ENCODE data around the gene SOST. TPM values are rescaled to one million over a fixed set of nuclear protein-coding genes. Genes with fewer than 3 reads are reported as not detected.

The SOST gene
- total RNA-seq, 1 donor from 2014 or later, result not detected

DNA sequence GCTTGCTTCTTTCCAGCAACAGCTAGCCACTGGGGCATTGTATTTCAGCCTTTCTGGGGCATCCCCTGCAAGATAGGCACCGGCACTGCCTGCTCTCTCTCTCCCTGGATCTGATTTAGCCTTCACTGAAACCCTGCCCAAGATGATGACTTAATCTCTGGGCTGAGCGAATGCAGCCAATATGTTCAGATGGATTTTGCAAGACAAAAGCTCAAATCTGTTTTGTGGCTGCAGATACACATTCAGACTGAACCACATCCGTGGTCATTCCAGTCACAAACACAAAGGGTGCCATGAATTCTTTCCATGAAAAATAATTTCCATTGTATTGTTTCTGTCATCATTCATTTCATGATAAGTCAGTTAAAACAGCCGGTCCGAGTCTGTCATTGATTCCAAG, 24.2 kb downstream of the SOST start:
- H3K4me3 ChIP-seq, result no peak overlapping the region
- TF ChIP-seq, protein P1, sequence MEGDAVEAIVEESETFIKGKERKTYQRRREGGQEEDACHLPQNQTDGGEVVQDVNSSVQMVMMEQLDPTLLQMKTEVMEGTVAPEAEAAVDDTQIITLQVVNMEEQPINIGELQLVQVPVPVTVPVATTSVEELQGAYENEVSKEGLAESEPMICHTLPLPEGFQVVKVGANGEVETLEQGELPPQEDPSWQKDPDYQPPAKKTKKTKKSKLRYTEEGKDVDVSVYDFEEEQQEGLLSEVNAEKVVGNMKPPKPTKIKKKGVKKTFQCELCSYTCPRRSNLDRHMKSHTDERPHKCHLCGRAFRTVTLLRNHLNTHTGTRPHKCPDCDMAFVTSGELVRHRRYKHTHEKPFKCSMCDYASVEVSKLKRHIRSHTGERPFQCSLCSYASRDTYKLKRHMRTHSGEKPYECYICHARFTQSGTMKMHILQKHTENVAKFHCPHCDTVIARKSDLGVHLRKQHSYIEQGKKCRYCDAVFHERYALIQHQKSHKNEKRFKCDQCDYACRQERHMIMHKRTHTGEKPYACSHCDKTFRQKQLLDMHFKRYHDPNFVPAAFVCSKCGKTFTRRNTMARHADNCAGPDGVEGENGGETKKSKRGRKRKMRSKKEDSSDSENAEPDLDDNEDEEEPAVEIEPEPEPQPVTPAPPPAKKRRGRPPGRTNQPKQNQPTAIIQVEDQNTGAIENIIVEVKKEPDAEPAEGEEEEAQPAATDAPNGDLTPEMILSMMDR (IDR thresholded peaks at IDR 0.05), result no peak
- no peak for TF ChIP-seq POLR2AphosphoS5 (IDR thresholded peaks at IDR 0.05; ENCODE audit: insufficient read depth in 1 of 2, low read depth in 1 of 2)
- TF ChIP-seq POLR2A (IDR thresholded peaks at IDR 0.05), result no peak
- intact Hi-C loops (cut with DNase I), result no loop called here

DNA sequence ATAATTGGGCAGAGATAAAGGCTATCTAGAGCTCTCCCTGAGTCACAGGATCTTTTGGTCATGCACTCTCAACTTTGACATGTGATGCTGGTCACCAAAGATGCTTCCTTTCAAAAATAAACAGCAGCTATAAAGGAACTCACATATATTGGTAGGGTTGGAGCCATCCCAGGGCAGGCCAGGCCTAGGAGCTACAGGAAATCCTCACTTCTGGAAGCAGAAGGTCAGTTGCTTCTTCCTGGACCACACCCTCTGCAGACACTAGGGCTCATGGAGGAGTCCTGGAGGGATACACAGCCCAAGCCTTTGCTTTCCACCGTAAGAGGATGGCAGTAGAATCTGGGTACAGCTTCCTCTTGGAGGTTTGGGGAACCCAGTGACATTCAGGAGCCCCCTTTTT, 24.6 kb downstream of the SOST start:
- Histone ChIP-seq H3K4me1 (no peaks in the 10 kb centered on the region), H3K4me3 (no peak overlapping the region), H3K27me3 (no peaks in the 10 kb centered on the region), H3K9me3 (no peaks in the 10 kb centered on the region), H3K27ac (no peak overlapping the region), H3K36me3 (no peaks in the 10 kb centered on the region)
- TF ChIP-seq POLR2A (IDR thresholded peaks at IDR 0.05), result no peak
- TF ChIP-seq, protein P1 (IDR thresholded peaks at IDR 0.05), result no peak
- no peak for TF ChIP-seq POLR2AphosphoS5 (IDR thresholded peaks at IDR 0.05; ENCODE audit: insufficient read depth in 1 of 2, low read depth in 1 of 2)
- intact Hi-C loops (cut with DNase I), result no loop called here
- DNase-seq (ENCODE audit: extremely low spot score in 2 of 2), result no peak

More for the DNA sequence above, 24.2 kb downstream of the SOST start:
- H3K27ac ChIP-seq, result no peak overlapping the region
- no peaks in the 10 kb centered on the region for H3K9me3 ChIP-seq
- H3K36me3 ChIP-seq, result no peaks in the 10 kb centered on the region
- H3K4me1 ChIP-seq, result no peaks in the 10 kb centered on the region
- no peak for DNase-seq (ENCODE audit: extremely low spot score in 2 of 2)
- no peaks in the 10 kb centered on the region for H3K27me3 ChIP-seq

DNA sequence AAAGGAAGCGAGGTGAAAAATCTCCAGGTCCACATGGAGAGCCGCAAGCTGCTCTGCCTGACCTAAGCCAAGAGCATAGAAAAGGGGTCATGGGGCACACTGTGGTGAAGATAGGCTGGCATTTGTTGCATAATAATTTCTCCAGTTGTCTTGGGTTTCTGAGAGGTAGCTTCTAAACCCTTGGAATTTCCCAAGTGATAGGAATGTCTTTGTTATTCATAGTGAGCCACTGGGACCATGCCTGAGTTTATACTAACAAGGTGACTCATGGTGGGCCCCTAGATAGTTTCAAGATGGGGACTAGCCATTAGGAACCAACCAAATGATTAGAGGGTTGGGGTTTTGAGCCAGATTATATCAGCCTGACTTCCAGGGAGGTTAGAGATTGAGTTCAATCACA, 25.6 kb downstream of the SOST start:
- intact Hi-C loops (cut with DNase I), result no loop called here
- TF ChIP-seq, protein P1 (IDR thresholded peaks at IDR 0.05), result no peak
- TF ChIP-seq POLR2AphosphoS5 (IDR thresholded peaks at IDR 0.05; ENCODE audit: insufficient read depth in 1 of 2, low read depth in 1 of 2), result no peak
- no peak for TF ChIP-seq POLR2A (IDR thresholded peaks at IDR 0.05)
- Histone ChIP-seq H3K36me3 (no peaks in the 10 kb centered on the region), H3K4me1 (no peaks in the 10 kb centered on the region), H3K4me3 (no peak overlapping the region), H3K27ac (no peak overlapping the region), H3K27me3 (no peaks in the 10 kb centered on the region), H3K9me3 (no peaks in the 10 kb centered on the region)
- no peak for DNase-seq (ENCODE audit: extremely low spot score in 2 of 2)

DNA sequence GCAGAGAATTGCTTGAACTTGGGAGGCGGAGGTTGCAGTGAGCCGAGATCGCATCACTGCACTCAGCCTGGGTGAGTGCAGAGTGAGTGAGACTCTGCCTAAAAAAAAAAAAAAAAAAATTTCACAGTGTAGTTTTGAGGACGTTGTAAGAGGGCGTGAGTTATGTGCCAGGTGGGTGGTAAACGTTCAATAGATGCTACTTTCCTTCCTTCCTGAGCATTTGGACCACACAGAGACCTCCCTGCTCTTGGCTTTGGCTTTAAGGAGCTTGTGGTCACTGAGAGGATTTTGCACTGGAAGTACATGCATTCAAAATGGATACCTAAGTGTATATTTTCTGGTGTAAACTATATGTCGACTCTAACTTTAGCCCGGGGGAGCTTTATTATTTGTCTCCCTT, 30.5 kb downstream of the SOST start:
- TF ChIP-seq POLR2A (IDR thresholded peaks at IDR 0.05), result no peak
- TF ChIP-seq, protein P1 (IDR thresholded peaks at IDR 0.05), result no peak
- H3K9me3 ChIP-seq, result no peaks in the 10 kb centered on the region
- no peaks in the 10 kb centered on the region for H3K4me1 ChIP-seq
- H3K27me3 ChIP-seq, result no peaks in the 10 kb centered on the region
- no peak overlapping the region for H3K4me3 ChIP-seq
- H3K36me3 ChIP-seq, result no peaks in the 10 kb centered on the region
- H3K27ac ChIP-seq, result no peak overlapping the region
- intact Hi-C loops (cut with DNase I), result no loop called here
- no peak for DNase-seq (ENCODE audit: extremely low spot score in 2 of 2)

DNA sequence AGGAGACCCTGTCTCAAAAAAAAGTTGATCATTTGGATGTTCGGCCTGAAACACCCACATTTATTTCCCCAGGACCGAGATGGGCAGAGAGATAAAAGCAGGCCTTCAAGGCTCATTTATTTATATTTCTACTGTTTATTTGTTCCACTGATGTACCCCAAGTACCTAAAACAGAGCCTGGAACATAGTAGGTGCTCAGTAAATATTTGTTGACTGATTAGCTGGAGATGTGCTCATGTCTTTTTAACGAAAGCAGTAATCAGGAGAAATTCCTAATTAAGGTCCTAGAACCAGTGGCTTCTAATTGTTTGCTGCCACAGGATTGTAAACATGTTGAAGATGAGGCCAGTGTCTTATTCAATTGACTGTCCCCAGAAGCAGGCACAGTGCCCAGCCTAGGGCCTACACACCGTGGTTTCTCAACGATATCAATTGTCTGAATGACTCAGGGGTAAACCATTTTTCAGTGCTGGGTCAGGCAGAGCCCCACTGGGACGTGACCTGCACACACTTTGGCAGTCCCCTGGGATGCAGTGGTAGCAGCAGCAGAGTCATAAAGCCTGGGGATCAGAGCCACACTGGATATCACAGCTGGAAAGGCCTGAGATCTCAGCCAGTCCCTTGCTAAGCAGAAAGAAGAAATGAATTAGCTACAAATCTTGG, 34.8 kb downstream of the SOST start:
- no peaks in the 10 kb centered on the region for H3K27me3 ChIP-seq
- H3K27ac ChIP-seq, result no peak overlapping the region
- H3K4me3 ChIP-seq, result no peak overlapping the region
- DNase-seq (ENCODE audit: extremely low spot score in 2 of 2), result no peak
- H3K36me3 ChIP-seq, result no peaks in the 10 kb centered on the region
- no peaks in the 10 kb centered on the region for H3K9me3 ChIP-seq
- peaks cover 13% of the 10 kb centered on the region for H3K4me1 ChIP-seq
- TF ChIP-seq POLR2AphosphoS5 (IDR thresholded peaks at IDR 0.05; ENCODE audit: insufficient read depth in 1 of 2, low read depth in 1 of 2) (no peak), POLR2A (IDR thresholded peaks at IDR 0.05) (no peak)
- TF ChIP-seq, protein P1 (IDR thresholded peaks at IDR 0.05), result no peak
- intact Hi-C loops (cut with DNase I), result no loop called here
